ENCODE results near the gene C1GALT1.
"Not testable (repeated sequence)": the region's sequence is repeated elsewhere in the genome, so short reads cannot be mapped to it uniquely, and the experiment has no call there.

C1GALT1 gene

GRCh38 chr7:7178081-7178480 is 4.3 kb upstream of the C1GALT1 start:
- no peaks in the 10 kb centered on the region for H3K27me3 Mint-ChIP-seq
- DNase-seq (no peak), ATAC-seq (replicated peaks) (no peak)
- H3K27ac Mint-ChIP-seq, result no peak overlapping the region
- peaks cover 11 to 17% of the 10 kb centered on the region in 2 donors for H3K4me1 Mint-ChIP-seq (ENCODE audit: low read depth in 2 of 2)
- no peak overlapping the region for H3K4me3 Mint-ChIP-seq
- peaks cover 10% of the 10 kb centered on the region for H3K36me3 Mint-ChIP-seq (ENCODE audit: insufficient read depth)
- H3K9me3 Mint-ChIP-seq, result no peaks in the 10 kb centered on the region

- ATAC-seq (replicated peaks) (no peak), DNase-seq (no peak)
- Mint-ChIP-seq H3K4me3 (no peak overlapping the region), H3K9me3 (no peaks in the 10 kb centered on the region), H3K27me3 (no peaks in the 10 kb centered on the region), H3K4me1 (ENCODE audit: low read depth in 2 of 2) (peaks cover 17 to 18% of the 10 kb centered on the region in 2 donors), H3K36me3 (ENCODE audit: insufficient read depth) (peaks cover 14% of the 10 kb centered on the region), H3K27ac (no peak overlapping the region)
Observed at GRCh38 chr7:7178906-7179305, 3.4 kb upstream of the C1GALT1 start.

GRCh38 chr7:7180725-7181449 is 1.5 kb upstream of the C1GALT1 start:
- Mint-ChIP-seq H3K9me3 (no peaks in the 10 kb centered on the region), H3K36me3 (ENCODE audit: insufficient read depth) (peaks cover 17% of the 10 kb centered on the region), H3K27ac (peak overlapping the region; percentile 93 to 97), H3K4me3 (peak overlapping the region; percentile 92 to 93), H3K27me3 (no peaks in the 10 kb centered on the region), H3K4me1 (ENCODE audit: low read depth in 2 of 2) (peaks cover 21 to 24% of the 10 kb centered on the region in 2 donors)
- no peak for DNase-seq
- ATAC-seq (replicated peaks), result no peak

- H3K27me3 Mint-ChIP-seq, result no peaks in the 10 kb centered on the region
- peak; percentile 46 for ATAC-seq (replicated peaks)
- peaks cover 17% of the 10 kb centered on the region for H3K36me3 Mint-ChIP-seq (ENCODE audit: insufficient read depth)
- peak; percentile 40 to 56 (median 42) for DNase-seq
- no peaks in the 10 kb centered on the region for H3K9me3 Mint-ChIP-seq
- H3K4me3 Mint-ChIP-seq, result peak overlapping the region; percentile 92 to 93
- H3K4me1 Mint-ChIP-seq (ENCODE audit: low read depth in 2 of 2), result peaks cover 23 to 24% of the 10 kb centered on the region in 2 donors
- H3K27ac Mint-ChIP-seq, result peak overlapping the region; percentile 93 to 97
Observed at GRCh38 chr7:7181519-7182155, 707 bp upstream of the C1GALT1 start.

GRCh38 chr7:7183061-7183837 is 905 bp downstream of the C1GALT1 start:
- Mint-ChIP-seq H3K27ac (peak overlapping the region; percentile 93 to 97), H3K36me3 (ENCODE audit: insufficient read depth) (peaks cover 17% of the 10 kb centered on the region), H3K4me1 (ENCODE audit: low read depth in 2 of 2) (peaks cover 18 to 24% of the 10 kb centered on the region in 2 donors), H3K4me3 (peak overlapping the region; percentile 92 to 93), H3K9me3 (no peaks in the 10 kb centered on the region), H3K27me3 (no peaks in the 10 kb centered on the region)
- DNase-seq, result peak in 2 of 3 experiments; percentile 34 to 46
- peak; percentile 14 for ATAC-seq (replicated peaks)

GRCh38 chr7:7183838-7184463 is 1.6 kb downstream of the C1GALT1 start:
- Mint-ChIP-seq H3K4me3 (peak overlapping the region; percentile 92 to 93), H3K4me1 (ENCODE audit: low read depth in 2 of 2) (peaks cover 20 to 28% of the 10 kb centered on the region in 2 donors), H3K9me3 (no peaks in the 10 kb centered on the region), H3K27ac (peak overlapping the region; percentile 93 to 97), H3K27me3 (no peaks in the 10 kb centered on the region), H3K36me3 (ENCODE audit: insufficient read depth) (peaks cover 17% of the 10 kb centered on the region)
- ATAC-seq (replicated peaks) (no peak), DNase-seq (no peak)

GRCh38 chr7:7185371-7185989 is 3.1 kb downstream of the C1GALT1 start:
- Mint-ChIP-seq H3K27ac (peak overlapping the region in 1 of 2 donors; percentile 19), H3K4me3 (no peak overlapping the region), H3K9me3 (no peaks in the 10 kb centered on the region), H3K27me3 (no peaks in the 10 kb centered on the region), H3K36me3 (ENCODE audit: insufficient read depth) (peaks cover 17% of the 10 kb centered on the region), H3K4me1 (ENCODE audit: low read depth in 2 of 2) (peaks cover 21 to 32% of the 10 kb centered on the region in 2 donors)
- DNase-seq (no peak), ATAC-seq (replicated peaks) (no peak)

GRCh38 chr7:7188091-7188490 is 5.7 kb downstream of the C1GALT1 start:
- ATAC-seq (replicated peaks), result no peak
- Mint-ChIP-seq H3K27me3 (no peaks in the 10 kb centered on the region), H3K4me3 (no peak overlapping the region), H3K9me3 (no peaks in the 10 kb centered on the region), H3K36me3 (ENCODE audit: insufficient read depth) (peaks cover 7% of the 10 kb centered on the region), H3K27ac (no peak overlapping the region), H3K4me1 (ENCODE audit: low read depth in 2 of 2) (peaks cover 20 to 34% of the 10 kb centered on the region in 2 donors)
- no peak for DNase-seq

- Mint-ChIP-seq H3K27me3 (no peaks in the 10 kb centered on the region), H3K4me3 (no peak overlapping the region), H3K9me3 (no peaks in the 10 kb centered on the region), H3K36me3 (ENCODE audit: insufficient read depth) (peaks cover 4% of the 10 kb centered on the region), H3K4me1 (ENCODE audit: low read depth in 2 of 2) (peaks cover 27 to 36% of the 10 kb centered on the region in 2 donors), H3K27ac (peak overlapping the region in 1 of 2 donors; percentile 6)
- DNase-seq, result no peak
- ATAC-seq (replicated peaks), result no peak
Observed at GRCh38 chr7:7188742-7189141, 6.4 kb downstream of the C1GALT1 start.

- peaks cover 34 to 36% of the 10 kb centered on the region in 2 donors for H3K4me1 Mint-ChIP-seq (ENCODE audit: low read depth in 2 of 2)
- H3K27me3 Mint-ChIP-seq, result no peaks in the 10 kb centered on the region
- H3K4me3 Mint-ChIP-seq, result no peak overlapping the region
- H3K9me3 Mint-ChIP-seq, result no peaks in the 10 kb centered on the region
- no peak for DNase-seq
- ATAC-seq (replicated peaks), result no peak
- H3K27ac Mint-ChIP-seq, result no peak overlapping the region
- peaks cover under 1% of the 10 kb centered on the region for H3K36me3 Mint-ChIP-seq (ENCODE audit: insufficient read depth)
Observed at GRCh38 chr7:7190142-7190541, 7.8 kb downstream of the C1GALT1 start.

GRCh38 chr7:7191137-7191536 is 8.8 kb downstream of the C1GALT1 start:
- H3K4me1 Mint-ChIP-seq (ENCODE audit: low read depth in 2 of 2), result peaks cover 37 to 42% of the 10 kb centered on the region in 2 donors
- no peak for DNase-seq
- H3K36me3 Mint-ChIP-seq (ENCODE audit: insufficient read depth), result no peaks in the 10 kb centered on the region
- peak overlapping the region in 1 of 2 donors; percentile 22 for H3K27ac Mint-ChIP-seq
- ATAC-seq (replicated peaks), result no peak
- no peak overlapping the region for H3K4me3 Mint-ChIP-seq
- H3K27me3 Mint-ChIP-seq, result no peaks in the 10 kb centered on the region
- no peaks in the 10 kb centered on the region for H3K9me3 Mint-ChIP-seq

GRCh38 chr7:7192798-7193788 is 10.7 kb downstream of the C1GALT1 start:
- peak; percentile 22 for ATAC-seq (replicated peaks)
- H3K4me3 Mint-ChIP-seq, result peak overlapping the region; percentile 57 to 65
- peaks cover 46 to 47% of the 10 kb centered on the region in 2 donors for H3K4me1 Mint-ChIP-seq (ENCODE audit: low read depth in 2 of 2)
- not testable (repeated sequence) for H3K36me3 Mint-ChIP-seq (ENCODE audit: insufficient read depth); DNase-seq; H3K9me3 Mint-ChIP-seq; H3K27me3 Mint-ChIP-seq
- peak overlapping the region; percentile 10 to 57 for H3K27ac Mint-ChIP-seq

All from effector memory CD8-positive, alpha-beta T cell (primary cell).